GM18861 (cell line): Measurements from ENCODE around the gene SYNE3.

ENCODE experiments used
- ATAC-seq: cut with Tn5 transposase; IDR thresholded peaks from one replicate; pipeline ENCODE4 v1.9.1; 2021; ENCODE audit not compliant: unreplicated experiment

The SYNE3 gene

GRCh38 chr14:95490727-95491451 is 25.6 kb downstream of the SYNE3 start:
- ATAC-seq = no peak

GRCh38 chr14:95490138-95490509 is 26.3 kb downstream of the SYNE3 start:
- no peak for ATAC-seq

GRCh38 chr14:95489214-95490137 is 27.0 kb downstream of the SYNE3 start:
- no peak for ATAC-seq

GRCh38 chr14:95488376-95489213 is 27.9 kb downstream of the SYNE3 start:
- no peak for ATAC-seq

- no peak for ATAC-seq
These were observed 28.8 kb downstream of the SYNE3 start for GRCh38 chr14:95487669-95488084.

- no peak for ATAC-seq
These were observed 29.4 kb downstream of the SYNE3 start for GRCh38 chr14:95486875-95487668.

GRCh38 chr14:95485222-95485819 is 31.1 kb downstream of the SYNE3 start:
- ATAC-seq = no peak

- ATAC-seq = no peak
These were observed 32.2 kb downstream of the SYNE3 start for GRCh38 chr14:95484296-95484695.

GRCh38 chr14:95483309-95484165 is 32.9 kb downstream of the SYNE3 start:
- no peak for ATAC-seq

GRCh38 chr14:95482627-95483308 is 33.7 kb downstream of the SYNE3 start:
- ATAC-seq = no peak

GRCh38 chr14:95481391-95482022 is 34.9 kb downstream of the SYNE3 start:
- no peak for ATAC-seq

GRCh38 chr14:95480887-95481226 is 35.6 kb downstream of the SYNE3 start:
- no peak for ATAC-seq

- ATAC-seq = peak; percentile 65
These were observed 36.2 kb downstream of the SYNE3 start for GRCh38 chr14:95480109-95480886.

- no peak for ATAC-seq
These were observed 37.0 kb downstream of the SYNE3 start for GRCh38 chr14:95479494-95479893.

GRCh38 chr14:95478818-95479217 is 37.6 kb downstream of the SYNE3 start:
- no peak for ATAC-seq

- no peak for ATAC-seq
These were observed 38.1 kb downstream of the SYNE3 start for GRCh38 chr14:95478309-95478708.
